ENCODE measurements around the gene PAFAH1B1.

GRCh38 chr17:2564877-2565276 is 28.6 kb upstream of the PAFAH1B1 start:
- TF ChIP-seq CTCF (IDR thresholded peaks at IDR 0.05) (no peak), EP300 (IDR thresholded peaks at IDR 0.05) (no peak), POLR2A (IDR thresholded peaks at IDR 0.05) (no peak), POLR2AphosphoS5 (IDR thresholded peaks at IDR 0.05) (no peak)
